HT-29 (cell line): ENCODE measurements around the gene VWA3B. TPM values are rescaled to one million over a fixed set of nuclear protein-coding genes. Genes with fewer than 3 reads are reported as not detected.
A peak's percentile ranks its signal among the peaks of the same experiment; 100 is the strongest.
"Not testable (repeated sequence)": the region's sequence is repeated elsewhere in the genome, so short reads cannot be mapped to it uniquely, and the experiment has no call there.

Experiments used
- DNase-seq: peaks from one replicate; pipeline ENCODE4 v3.0.0-alpha.2; 2015; ENCODE audit warnings: low spot score
- total RNA-seq: library from RNA; depleted of rRNA; stranded (reverse); fragments of >200 nt; shearing (Covaris generic); gene quantifications from 2 replicates; pipeline ENCODE4 v1.2.3, GENCODE V29; 2014

Gene VWA3B
- total RNA-seq, 1 experiment from 2014 or later: not detected

DNA sequence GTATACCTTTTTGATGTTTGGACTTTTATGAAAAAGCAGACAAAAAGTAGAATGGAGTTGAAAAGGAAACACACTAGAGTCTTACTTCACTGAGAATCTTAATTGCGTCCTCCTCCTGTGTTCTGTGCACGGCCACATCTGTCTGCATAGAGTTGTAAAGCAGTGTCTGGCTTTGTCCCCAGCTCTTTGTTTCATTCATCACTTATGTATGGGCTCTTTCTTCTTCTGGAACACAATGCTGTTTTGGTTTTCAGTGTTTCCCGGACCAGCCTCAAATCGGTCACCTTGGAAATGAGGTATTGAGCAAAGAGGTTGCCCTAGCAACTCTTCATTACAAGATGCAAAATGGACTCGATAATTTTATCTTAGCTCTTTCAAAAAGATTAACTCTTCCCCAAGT is 155.0 kb downstream of the VWA3B start:
- no peak for DNase-seq

DNA sequence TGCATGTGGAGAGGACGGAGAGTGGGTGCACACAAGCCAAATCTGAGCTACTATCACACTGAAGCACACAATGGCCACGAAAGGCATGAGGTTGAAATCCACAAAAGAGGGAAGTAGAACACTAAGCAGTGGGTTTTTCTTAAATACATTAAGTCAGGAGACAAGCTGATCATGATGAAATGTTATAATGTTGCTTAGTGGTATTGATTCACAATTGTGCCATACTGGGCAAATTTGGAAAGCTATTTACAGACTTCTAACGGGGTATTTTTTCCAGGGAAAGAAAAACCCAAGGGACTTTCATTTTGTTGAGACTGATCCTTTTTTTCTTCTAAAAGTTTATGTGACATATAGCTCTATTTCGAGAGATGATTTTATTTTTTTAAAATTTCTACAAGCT is 158.5 kb downstream of the VWA3B start:
- DNase-seq: no peak

DNA sequence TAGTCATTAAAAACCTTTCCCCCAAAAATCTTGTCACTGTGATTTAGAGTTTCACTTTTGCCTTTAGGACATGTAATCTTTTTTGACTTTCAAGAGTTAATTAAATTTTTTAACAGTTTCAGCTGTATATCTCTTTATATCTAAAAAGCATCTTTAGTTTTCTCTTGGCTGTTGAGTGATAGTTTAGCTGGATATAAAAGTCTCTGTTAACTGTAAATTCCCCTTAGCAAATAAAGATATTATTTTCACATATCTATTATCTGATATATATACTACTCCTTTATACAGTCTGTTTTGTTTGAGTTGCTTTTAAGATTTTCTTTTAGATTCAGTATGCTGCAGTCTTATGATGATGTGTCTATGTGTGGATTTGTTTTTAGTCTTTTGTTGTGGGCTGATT is 160.4 kb downstream of the VWA3B start:
- no peak for DNase-seq

DNA sequence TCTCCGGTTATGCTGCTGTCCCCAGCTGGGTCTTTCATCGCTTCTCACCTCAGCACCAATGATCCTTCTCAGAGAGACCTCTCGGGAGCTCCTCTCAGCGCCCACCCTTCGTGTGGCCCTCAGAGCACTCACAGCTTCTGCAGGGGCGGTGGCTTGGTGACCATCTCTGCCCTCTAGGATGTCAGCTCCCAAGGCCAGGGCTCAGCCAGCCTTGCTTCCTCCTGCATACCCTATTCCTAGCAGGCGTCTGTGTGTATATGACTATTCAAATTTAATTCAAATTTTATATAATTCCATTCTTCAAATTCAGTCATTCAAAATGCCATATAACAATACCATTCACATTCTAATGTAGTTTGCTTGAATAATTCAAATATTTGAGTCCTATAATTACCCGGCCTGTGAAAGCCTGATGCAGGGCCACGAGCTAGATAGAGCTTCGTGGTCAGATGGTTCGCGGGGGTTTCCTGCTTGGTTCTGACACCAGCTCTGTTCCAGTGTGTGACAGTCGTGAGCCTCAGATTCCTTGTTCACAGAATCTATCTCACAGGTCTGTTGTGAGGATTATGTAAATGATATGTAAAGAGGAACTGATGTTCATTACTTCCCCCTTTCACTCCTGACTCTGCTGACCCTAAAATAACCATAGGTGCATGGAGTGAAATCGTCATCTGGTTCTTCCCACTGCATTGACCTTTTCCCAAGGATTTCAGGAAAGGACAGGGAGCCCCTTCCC is 165.2 kb downstream of the VWA3B start:
- no peak for DNase-seq

DNA sequence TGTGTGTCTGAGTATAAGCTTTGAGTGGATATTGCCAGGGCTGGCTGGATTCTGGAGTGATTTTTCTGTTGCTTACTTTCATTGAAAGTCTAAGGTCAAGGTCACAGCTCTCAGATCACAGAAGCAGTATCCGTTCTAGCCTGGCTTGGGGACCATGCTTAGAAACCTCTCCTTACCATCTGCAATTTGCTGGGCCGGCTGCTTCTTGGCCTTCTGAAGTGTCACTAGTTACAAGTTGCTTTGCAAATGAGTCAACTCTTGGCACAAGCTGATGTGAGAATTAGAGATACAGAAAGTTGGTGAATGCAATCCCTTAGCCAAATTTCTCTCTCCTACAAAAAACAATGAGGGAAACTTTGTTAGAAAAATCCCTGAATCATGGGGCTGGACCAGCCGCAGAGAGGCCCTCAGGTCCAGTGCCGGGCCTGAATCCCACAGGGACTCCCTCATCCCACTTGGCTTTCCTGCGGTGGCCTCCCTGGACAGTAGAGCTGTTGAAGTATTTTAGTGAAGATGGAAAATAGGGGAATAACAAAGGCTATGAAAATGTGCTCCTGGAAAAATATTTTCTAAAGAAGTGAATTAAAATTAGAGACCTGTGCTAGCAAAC is 166.6 kb downstream of the VWA3B start:
- DNase-seq: no peak

DNA sequence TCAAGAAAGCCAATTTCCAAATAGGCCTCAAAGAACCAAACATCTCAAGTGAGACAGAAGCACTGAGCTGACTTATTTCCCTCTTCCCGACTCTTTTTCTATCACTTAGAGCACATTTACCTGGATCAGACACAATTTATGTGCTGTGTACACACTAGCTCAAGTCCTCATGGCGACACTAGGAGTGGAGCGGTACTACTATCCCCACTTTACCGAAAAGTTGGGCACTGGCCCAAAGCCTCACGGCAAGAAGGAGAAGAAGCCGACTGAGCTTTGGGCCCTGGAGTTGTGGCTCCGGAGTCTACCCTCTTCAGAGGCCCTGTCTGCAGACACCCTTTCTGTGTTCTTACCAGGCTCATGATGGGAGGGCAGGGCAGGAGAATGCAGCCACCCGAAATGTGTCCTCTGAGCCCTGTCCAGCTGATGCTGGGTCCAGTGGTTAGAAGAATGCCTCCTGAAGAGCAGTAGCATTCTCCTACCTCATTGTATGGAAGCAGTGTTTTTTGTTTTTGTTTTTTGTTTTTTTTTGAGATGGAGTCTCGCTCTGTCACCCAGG is 167.6 kb downstream of the VWA3B start:
- DNase-seq: no peak

DNA sequence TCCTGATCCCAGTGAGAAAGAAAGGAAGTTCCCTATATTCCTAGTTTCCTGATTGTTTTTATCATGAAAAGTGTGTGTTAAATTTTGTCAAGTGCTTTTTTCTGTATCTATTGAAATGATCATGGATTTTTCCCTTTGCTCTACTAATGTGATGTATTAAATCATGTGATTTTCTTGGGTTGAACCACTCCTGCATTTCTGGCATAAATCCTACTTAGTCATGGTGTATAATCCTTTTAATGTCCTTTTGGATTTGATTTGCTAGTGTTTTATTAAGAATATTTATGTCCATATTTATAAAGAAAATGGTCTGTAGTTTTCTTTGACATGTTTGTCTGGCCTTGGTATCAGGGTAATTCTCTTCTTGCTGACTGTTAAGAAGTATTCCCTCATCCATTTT is 171.9 kb downstream of the VWA3B start:
- DNase-seq: no peak

DNA sequence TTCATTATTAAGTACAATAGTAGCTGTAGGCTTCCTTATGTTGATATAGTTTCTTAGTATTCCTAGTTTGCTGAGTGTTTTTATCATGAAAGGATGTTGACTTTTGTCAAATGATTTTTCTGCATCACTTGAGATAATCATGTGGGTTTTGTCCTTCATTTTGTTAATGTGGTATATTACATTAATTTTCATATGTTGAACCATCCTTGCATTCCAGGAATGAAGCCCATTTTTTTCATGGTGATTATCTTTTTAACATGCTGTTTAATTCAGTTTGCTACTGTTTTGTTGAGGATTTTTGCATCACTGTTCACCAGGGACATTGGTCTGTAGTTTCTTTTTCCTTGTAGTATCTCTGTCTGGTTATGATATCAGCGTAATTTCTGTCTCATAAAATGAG is 176.4 kb downstream of the VWA3B start:
- no peak for DNase-seq

DNA sequence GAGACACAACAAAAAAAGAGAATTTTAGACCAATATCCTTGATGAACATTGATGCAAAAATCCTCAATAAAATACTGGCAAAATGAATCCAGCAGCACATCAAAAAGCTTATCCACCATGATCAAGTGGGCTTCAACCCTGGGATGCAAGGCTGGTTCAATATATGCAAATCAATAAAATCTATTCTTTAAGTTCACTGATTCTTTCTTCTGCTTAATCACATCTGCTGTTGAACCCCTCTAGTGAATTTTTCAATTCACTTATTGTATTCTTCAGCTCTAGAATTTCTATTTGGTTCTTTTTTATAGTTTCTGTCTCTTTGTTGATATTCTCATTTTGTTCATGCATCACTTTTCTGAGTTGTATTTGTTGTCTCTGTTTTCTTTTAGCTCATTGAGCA is 181.3 kb downstream of the VWA3B start:
- DNase-seq: not testable (repeated sequence)

DNA sequence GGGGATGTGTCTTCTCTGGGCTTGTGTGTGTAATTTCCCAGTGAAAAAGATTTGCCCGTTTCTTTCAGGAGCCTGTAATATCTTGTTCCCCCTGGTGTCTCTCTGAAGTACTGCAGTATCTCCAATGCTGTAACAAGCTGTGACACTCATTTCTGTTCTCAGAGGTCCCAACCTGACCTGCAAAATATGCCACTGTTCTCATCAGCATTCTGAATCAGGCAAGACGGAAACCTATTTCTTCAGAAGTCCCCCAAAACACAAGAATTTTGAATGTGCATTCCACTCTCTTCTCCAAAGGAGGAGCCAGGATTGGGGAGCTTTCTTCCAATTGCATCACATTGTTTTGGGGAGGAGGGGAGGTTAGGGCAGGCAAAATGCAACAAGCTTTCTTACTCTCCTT is 182.3 kb downstream of the VWA3B start:
- peak; percentile 62 for DNase-seq

DNA sequence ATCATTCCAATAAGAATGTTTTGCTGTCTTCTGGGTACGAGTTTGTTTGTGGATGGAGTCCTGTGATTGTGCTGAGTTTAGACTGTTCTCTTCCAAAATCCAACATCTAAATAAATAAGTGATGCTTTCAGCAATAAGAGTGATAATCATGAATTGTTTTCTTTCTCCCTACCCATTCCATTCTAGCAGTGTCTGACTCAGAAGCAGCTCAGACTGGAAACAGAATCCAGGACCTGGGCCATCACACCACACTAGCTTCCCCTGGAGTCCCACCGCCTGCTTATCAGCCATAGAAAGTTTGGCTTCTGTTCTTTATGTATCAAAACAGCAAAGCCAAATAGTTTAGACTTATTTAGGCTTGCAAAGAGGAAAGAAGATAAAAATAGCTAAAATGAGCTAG is 182.9 kb downstream of the VWA3B start:
- DNase-seq: no peak

DNA sequence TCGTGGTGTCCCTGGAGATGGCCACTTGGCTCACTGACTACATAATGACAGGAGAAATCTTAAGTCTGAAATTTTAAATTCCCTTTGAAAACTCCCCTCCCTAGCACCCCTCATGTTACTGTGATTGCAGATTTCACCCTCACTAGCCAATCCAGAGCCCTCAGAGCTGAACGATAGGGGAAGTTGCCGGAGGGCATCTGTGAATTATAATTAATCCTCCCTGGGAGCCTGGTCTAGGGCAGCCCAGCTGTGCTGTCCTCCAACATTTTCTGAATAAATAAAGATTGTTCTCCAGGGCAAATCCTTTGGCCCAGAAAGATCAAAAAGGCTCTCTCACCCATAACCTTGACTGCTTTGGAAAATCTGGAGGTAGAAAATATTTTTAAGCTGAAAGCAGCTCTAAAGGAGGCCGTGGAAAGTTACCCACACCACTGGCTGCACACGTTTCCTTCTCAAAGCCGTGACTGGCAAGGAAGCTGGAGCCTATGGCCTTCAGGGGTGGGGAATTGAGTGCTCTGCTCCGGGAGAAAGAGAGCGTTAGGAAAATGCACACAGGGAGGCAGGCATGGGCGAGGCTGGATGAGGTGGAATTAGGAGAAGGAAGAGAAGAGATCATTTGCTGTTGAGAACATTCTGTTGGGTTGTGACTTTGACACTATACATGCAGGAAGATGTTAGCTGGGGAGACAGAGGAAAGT is 190.3 kb downstream of the VWA3B start:
- no peak for DNase-seq

DNA sequence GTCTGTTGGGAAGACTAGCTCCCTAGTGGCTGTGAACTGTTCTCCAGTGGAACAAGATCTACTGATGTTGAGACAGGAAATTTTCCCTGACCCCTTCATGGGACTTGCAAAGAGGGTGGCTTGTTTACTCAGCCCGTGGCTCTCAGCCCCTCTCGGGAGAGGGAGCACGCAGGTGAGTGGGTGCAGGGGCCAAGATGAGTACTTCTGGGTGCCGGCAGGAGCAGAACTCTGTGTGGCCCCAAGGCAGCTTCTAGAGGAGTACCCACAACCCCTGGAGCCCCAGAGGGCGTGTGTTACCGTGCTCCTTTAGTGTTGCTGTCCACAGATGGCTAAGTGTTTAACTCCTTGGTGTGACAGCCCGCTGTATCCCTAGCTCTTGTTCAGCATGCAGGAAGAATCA is 191.1 kb downstream of the VWA3B start:
- no peak for DNase-seq

DNA sequence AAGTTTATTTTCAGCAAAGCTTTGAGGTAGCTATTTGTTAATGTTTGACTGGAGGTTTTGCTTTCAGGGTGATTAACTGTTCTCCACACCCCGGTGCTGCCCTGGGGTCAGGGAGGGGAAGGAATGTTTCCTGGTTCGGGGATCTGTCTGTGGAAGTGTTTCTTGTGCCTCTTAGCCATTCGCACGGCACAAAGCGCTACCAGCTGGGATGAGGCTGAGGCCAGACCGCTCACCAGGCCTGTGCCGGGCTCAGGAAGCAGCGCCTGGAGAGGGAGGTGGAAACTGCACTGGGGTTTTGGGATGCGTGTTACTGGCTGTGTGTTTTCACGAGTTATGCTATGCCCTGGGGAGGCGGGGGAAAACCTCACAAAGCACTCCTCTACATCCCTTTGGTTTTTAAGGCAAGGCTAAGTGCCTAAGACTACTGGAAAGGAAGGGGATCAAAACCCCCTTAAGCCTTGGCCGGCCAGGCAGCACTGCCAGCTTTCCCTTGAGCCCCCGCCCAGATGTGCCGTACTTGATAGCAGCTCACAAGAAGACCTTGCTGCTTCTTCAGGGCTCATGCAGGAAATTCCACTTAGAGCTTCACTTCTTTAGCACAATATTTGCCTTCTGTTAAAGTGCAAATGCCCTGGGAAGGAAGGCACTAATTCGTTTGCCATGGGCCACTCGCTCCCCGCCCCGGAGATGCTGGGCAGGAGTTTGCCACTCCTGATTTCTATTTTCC is 193.6 kb downstream of the VWA3B start:
- peak; percentile 64 for DNase-seq

DNA sequence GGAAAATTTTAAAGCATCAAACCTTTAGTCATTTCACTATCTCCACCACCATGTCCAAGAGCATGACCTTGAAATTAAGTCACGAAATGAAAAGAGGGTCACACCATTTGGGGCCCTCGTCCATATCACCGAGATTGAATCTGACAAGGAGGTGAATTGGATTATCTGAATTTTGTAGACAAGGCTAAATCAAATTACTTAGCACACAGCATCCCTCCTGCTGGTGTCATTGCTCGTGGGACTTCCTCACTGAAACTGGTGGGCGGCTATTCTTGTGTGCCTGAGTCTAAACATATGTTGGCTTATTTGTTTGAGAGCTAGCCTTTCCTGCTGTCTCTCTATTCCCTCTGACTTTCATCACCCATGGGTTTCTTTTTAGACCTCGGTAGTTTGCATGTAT is 194.6 kb downstream of the VWA3B start:
- no peak for DNase-seq

DNA sequence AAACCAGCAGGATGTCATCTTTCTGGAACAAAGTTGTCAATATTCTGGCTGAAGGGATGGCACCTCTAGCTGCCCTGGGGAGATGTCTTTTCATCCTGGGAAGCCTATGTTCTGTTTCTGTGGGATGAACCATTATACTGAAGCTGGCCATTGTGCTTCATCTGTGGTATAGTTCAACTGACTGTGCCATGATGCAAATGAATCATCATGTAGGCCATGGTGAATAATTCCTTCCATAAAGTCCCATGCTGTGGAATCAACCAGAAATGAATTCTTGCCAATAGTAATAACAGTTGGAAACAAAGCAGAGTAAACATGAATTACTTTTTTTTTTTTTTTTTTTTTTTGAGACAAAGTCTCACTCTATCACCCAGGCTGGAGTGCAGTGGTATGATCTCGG is 195.1 kb downstream of the VWA3B start:
- DNase-seq: no peak

DNA sequence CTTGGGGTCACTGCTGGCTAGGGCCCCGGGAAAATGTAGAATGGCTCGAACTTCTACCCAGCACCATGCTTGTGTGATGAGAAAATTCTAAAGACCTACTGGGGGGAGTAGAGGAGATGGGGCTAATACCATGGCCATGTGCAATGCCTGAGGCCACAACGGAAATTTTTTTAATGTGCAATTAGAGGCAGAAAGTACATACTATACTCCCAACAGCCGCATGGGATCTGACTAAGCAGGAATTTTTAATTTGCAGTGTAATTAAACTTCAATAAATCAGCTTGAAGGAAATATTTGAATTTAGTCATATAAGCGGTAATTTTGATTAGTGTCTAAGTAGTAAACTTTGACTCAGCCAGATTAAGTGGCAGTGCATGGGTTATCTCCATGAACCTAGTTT is 206.1 kb downstream of the VWA3B start:
- no peak for DNase-seq

DNA sequence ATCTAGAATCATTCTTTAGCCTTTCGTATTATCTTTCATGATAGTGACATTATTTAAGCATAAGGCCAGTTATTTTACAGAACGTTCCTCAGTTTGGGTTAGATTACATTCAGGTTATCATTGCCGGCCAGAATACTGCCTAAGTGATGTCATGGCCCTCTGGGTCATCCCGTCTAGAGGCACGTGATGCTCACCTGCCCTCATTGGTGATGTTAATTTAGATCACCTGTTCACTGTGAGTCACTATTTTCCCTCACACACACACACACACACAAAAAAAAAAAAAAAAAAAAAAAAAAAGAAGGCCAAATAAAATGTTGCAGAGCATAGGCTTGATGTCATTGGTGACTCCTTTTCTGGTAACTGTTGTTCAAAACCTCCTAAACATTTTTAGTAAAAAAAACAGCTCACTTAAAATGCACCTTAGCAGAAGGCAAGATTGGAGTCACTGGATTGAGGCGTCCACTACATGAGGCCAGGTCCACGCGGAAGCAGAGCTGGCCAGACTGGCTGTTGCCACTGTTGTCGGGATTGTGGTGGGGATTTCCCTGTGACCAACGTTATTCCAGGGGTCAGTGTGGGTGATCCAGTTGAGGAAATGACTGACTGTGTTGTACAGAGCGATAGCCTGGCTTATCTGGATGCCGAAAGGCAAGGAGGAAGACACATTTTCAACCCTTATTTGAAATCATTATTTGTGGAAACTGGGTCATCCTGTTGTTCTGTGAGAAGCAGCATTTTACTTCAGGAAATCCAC is 207.1 kb downstream of the VWA3B start:
- DNase-seq: no peak

DNA sequence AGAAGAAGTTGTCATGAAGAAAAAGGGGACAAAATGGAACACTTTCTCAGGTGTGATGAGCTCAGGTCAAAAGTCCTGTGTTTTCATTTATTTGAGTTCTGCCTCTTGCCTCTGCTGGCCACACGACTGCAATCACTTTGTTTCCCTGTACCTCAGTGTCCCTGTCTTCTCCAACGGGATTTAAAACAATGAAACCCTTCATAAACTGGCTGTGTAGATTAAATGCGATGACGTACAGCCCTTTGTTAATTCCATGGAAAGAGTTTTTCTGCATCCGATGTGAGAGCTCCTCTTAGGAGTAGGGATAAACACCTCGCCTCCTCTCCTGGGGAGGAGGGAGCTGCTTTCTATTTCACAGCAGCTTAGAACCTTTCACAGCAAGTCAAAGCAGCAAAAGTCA is 207.7 kb downstream of the VWA3B start:
- no peak for DNase-seq

DNA sequence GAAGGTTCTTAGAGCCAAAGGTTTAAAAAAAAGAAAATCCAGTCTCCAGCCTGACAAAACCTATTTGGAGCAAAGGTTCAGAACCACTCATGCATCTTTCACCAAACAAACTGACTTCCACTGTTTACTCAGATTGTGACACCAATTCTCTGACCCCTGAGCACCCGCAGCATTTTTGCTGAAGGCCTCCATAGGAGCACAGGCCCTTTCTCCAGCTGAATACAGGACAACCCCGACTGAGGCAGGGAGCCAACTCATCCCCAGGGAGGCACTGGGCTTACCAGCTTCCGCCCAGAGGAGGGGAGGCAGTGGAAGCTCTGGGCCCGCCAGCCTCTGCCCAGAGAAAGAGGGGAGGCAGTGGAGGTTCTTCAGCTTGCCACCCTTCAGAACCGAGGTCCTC is 208.3 kb downstream of the VWA3B start:
- no peak for DNase-seq

DNA sequence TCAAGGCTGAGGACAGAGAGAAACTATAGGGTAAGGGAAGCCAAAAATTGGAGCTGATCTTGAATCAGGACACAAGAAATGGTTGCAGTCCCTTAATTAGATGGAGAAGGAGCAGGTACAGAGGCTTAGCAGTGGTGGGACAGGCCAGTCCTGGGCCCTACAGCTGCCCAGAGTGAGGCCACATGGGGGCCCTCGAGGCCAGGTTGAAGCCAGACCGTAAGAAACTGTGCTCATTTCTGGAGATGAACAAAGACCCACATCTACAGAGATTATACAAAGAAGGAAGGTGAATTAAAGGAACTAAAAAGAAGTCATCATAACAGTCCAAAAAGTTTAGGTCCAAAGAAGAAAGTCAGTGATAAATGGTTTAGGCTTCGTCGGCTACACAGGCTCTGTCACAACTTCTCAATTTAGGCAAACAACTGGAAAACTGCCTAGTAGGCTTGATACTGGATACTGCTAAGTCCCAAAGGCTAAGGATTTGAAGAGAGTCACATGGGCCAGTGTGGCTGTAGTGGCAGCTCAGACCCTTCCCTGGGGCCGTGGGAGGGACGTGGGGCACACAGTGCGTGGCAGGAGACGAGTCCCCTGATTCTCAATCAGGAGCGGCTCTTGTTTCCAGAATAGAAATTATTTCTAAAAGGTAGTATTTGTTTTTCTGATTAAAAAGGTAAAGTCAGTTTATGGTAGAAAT is 208.9 kb downstream of the VWA3B start:
- no peak for DNase-seq
